H1 (cell line): ENCODE measurements around the gene CYTH1. TPM values are rescaled to one million over a fixed set of nuclear protein-coding genes. Genes with fewer than 3 reads are reported as not detected.

Experiments
- CTCF ChIA-PET: fragments of 300-600 bp; sonication (Branson Sonifier 250); formaldehyde crosslinking; loops from one replicate; lab custom pipeline; 2021; ENCODE audit not compliant: partially characterized antibody; lab: Charles Lee
- POLR2A ChIA-PET: fragments of 300-600 bp; sonication (Branson Sonifier 250); formaldehyde crosslinking; loops from one replicate; lab custom pipeline; 2021; ENCODE audit warnings: inconsistent platforms; ENCODE audit not compliant: partially characterized antibody; lab: Charles Lee
- DNase-seq, 2 experiments: peaks; one replicate each; pipeline versions ENCODE4 v3.0.0 to v3.0.0-alpha.2; 2010 to 2022; ENCODE audit warnings: low spot score in 2 of 2, low read depth in 1 of 2, mixed read lengths in 1 of 2
- FAIRE-seq: peaks from 2 replicates; lab custom pipeline; 2011; peaks lifted over from hg19 to GRCh38; lab: Jason Lieb, UNC
- H2AFZ ChIP-seq: 2 replicates; pipeline ENCODE4 v1.8.1; 2012; ENCODE audit warnings: low read length, inconsistent platforms
- H2AK5ac ChIP-seq: 2 replicates; pipeline ENCODE4 v1.6.1; 2013; ENCODE audit warnings: low read depth, low read length
- H2BK120ac ChIP-seq: replicated peaks from 2 replicates; pipeline ENCODE3; 2013; ENCODE audit warnings: low read depth, low read length, inconsistent platforms
- H2BK12ac ChIP-seq: 2 replicates; pipeline ENCODE4 v1.6.1; 2013; ENCODE audit warnings: low read depth, low read length
- H2BK15ac ChIP-seq: 2 replicates; pipeline ENCODE4 v1.6.1; 2013; ENCODE audit warnings: low read length
- H2BK20ac ChIP-seq: 2 replicates; pipeline ENCODE4 v1.6.1; 2013; ENCODE audit warnings: low read length
- H2BK5ac ChIP-seq: 2 replicates; pipeline ENCODE4 v1.6.1; 2013; ENCODE audit warnings: low read depth, low read length
- H3K14ac ChIP-seq: 2 replicates; pipeline ENCODE4 v1.6.1; 2013; ENCODE audit warnings: inconsistent platforms; ENCODE audit not compliant: insufficient read length
- H3K18ac ChIP-seq: 2 replicates; pipeline ENCODE4 v1.6.1; 2013; ENCODE audit warnings: low read length; ENCODE audit errors: extremely low read depth
- H3K23ac ChIP-seq: 2 replicates; pipeline ENCODE4 v1.6.1; 2013; ENCODE audit warnings: inconsistent platforms; ENCODE audit not compliant: insufficient read length
- H3K23me2 ChIP-seq: 2 replicates; pipeline ENCODE4 v1.6.1; 2013; ENCODE audit warnings: low read depth, low read length
- H3K27ac ChIP-seq: 2 replicates; pipeline ENCODE4 v1.6.1; 2011; ENCODE audit warnings: low read depth, low read length, inconsistent platforms
- H3K27me3 ChIP-seq, 4 experiments: replicated peaks in 1 of 4; 1 replicate in 1 of 4; 2 replicates in 3 of 4; pipeline versions ENCODE4 v1.6.1 to v1.8.1; 2011 to 2013; ENCODE audit warnings: low read length in 3 of 4, mild to moderate bottlenecking in 3 of 4, inconsistent platforms in 2 of 4, mixed read lengths in 2 of 4, moderate library complexity in 1 of 4; ENCODE audit not compliant: control insufficient read depth in 3 of 4, insufficient read depth in 3 of 4; ENCODE audit errors: extremely low read depth in 1 of 4
- H3K36me3 ChIP-seq, 4 experiments: 2 replicates each; pipeline versions ENCODE4 v1.6.1 to v1.8.1; 2011 to 2013; ENCODE audit warnings: mild to moderate bottlenecking in 4 of 4, low read length in 3 of 4, moderate library complexity in 2 of 4, control low read depth in 1 of 4, inconsistent platforms in 1 of 4; ENCODE audit not compliant: insufficient read depth in 4 of 4, control insufficient read depth in 2 of 4
- H3K4ac ChIP-seq: replicated peaks from 2 replicates; pipeline ENCODE3; 2013; ENCODE audit warnings: low read length, low read depth, mixed read lengths, inconsistent platforms; ENCODE audit not compliant: insufficient read length
- H3K4me1 ChIP-seq, 4 experiments: replicated peaks in 1 of 4; 1 replicate in 1 of 4; 2 replicates in 3 of 4; pipeline versions ENCODE4 v1.6.1 to v1.8.1; 2011 to 2013; ENCODE audit warnings: low read length in 3 of 4, inconsistent platforms in 2 of 4, mixed read lengths in 1 of 4; ENCODE audit not compliant: insufficient read depth in 4 of 4, control insufficient read depth in 3 of 4
- H3K4me2 ChIP-seq, 2 experiments: 2 replicates each; pipeline versions ENCODE4 v1.6.1 to v1.8.1; 2011 to 2013; ENCODE audit warnings: low read depth in 2 of 2, low read length in 2 of 2, control low read depth in 1 of 2, inconsistent platforms in 1 of 2, mild to moderate bottlenecking in 1 of 2; ENCODE audit not compliant: insufficient read depth in 1 of 2
- H3K4me3 ChIP-seq, 4 experiments: fragments of 200-600, 300-600 bp in 1 of 4; sonication (generic), shearing (Covaris generic), sonication (Bioruptor Twin) in 1 of 4; 2 replicates each; pipeline versions ENCODE4 v1.5.1 to v1.8.1; 2011 to 2016; ENCODE audit warnings: low read length in 4 of 4, low read depth in 3 of 4, control low read depth in 2 of 4, inconsistent platforms in 2 of 4, mild to moderate bottlenecking in 2 of 4, mixed read lengths in 1 of 4, moderate library complexity in 1 of 4; ENCODE audit not compliant: insufficient read depth in 2 of 4; ENCODE audit errors: extremely low read depth in 1 of 4
- H3K56ac ChIP-seq: replicated peaks from 2 replicates; pipeline ENCODE3; 2013; ENCODE audit warnings: low read depth, mild to moderate bottlenecking, mixed read lengths, low read length, inconsistent platforms; ENCODE audit not compliant: insufficient read length
- H3K79me1 ChIP-seq: 2 replicates; pipeline ENCODE4 v1.6.1; 2013; ENCODE audit warnings: low read depth, low read length, control low read depth
- H3K79me2 ChIP-seq, 2 experiments: 2 replicates each; pipeline versions ENCODE4 v1.6.1 to v1.8.1; 2012 to 2013; ENCODE audit warnings: low read length in 2 of 2, mild to moderate bottlenecking in 2 of 2, inconsistent platforms in 1 of 2; ENCODE audit not compliant: insufficient read depth in 2 of 2, control insufficient read depth in 1 of 2
- H3K9ac ChIP-seq, 4 experiments: replicated peaks in 1 of 4; 1 replicate in 1 of 4; 2 replicates in 3 of 4; pipeline versions ENCODE4 v1.6.1 to v1.8.1; 2011 to 2013; ENCODE audit warnings: low read depth in 3 of 4, low read length in 3 of 4, control low read depth in 2 of 4, mild to moderate bottlenecking in 2 of 4, moderate library complexity in 2 of 4, inconsistent platforms in 1 of 4; ENCODE audit errors: extremely low read depth in 1 of 4
- H3K9me3 ChIP-seq, 2 experiments: 2 replicates each; pipeline versions ENCODE4 v1.6.1 to v1.8.1; 2012 to 2013; ENCODE audit warnings: mild to moderate bottlenecking in 2 of 2, moderate library complexity in 2 of 2, control low read depth in 1 of 2, inconsistent platforms in 1 of 2, low read depth in 1 of 2, low read length in 1 of 2, mixed read lengths in 1 of 2; ENCODE audit not compliant: insufficient read depth in 2 of 2
- H4K20me1 ChIP-seq, 2 experiments: replicated peaks in 1 of 2; 2 replicates each; pipeline versions ENCODE3 to v1.8.1; 2011 to 2013; ENCODE audit warnings: inconsistent platforms in 2 of 2, low read length in 2 of 2, mild to moderate bottlenecking in 1 of 2; ENCODE audit not compliant: insufficient read depth in 2 of 2, control insufficient read depth in 1 of 2
- H4K5ac ChIP-seq: 2 replicates; pipeline ENCODE4 v1.6.1; 2013; ENCODE audit warnings: low read length, low read depth, mixed read lengths, inconsistent platforms; ENCODE audit not compliant: insufficient read length
- H4K8ac ChIP-seq: 2 replicates; pipeline ENCODE4 v1.8.0; 2013; ENCODE audit warnings: mild to moderate bottlenecking, moderate library complexity, low read length, inconsistent platforms; ENCODE audit not compliant: insufficient read depth; ENCODE audit errors: extremely low read depth
- H4K91ac ChIP-seq: replicated peaks from 2 replicates; pipeline ENCODE3; 2013; ENCODE audit warnings: low read length, mixed read lengths, inconsistent platforms; ENCODE audit not compliant: insufficient read length
- CBX8 ChIP-seq: fragments of 300-800, 300-1000 bp; sonication (generic); IDR thresholded peaks from 2 replicates; pipeline ENCODE4 v1.7.1; 2016; ENCODE audit warnings: low read depth, low read length, borderline replicate concordance
- EGR1 ChIP-seq: IDR thresholded peaks from 2 replicates; pipeline ENCODE4 v1.6.1; 2011; ENCODE audit warnings: low read depth, low read length, borderline replicate concordance
- KDM1A ChIP-seq: fragments of 200-600, 300-600 bp; sonication (generic); IDR thresholded peaks from 2 replicates; pipeline ENCODE4 v1.7.1; 2016; ENCODE audit warnings: mild to moderate bottlenecking, low read length, borderline replicate concordance
- KDM5A ChIP-seq: fragments of 200-600 bp; IDR thresholded peaks from 2 replicates; pipeline ENCODE4 v1.7.1; 2012; ENCODE audit warnings: mild to moderate bottlenecking, low read length, inconsistent platforms, mixed read lengths
- POLR2A ChIP-seq, 2 experiments: IDR thresholded peaks; 1 replicate in 1 of 2; 2 replicates in 1 of 2; pipeline ENCODE4 v1.6.1; 2011; ENCODE audit warnings: low read depth in 2 of 2, low read length in 2 of 2, mild to moderate bottlenecking in 2 of 2; ENCODE audit errors: control extremely low read depth in 1 of 2
- POLR2AphosphoS5 ChIP-seq: IDR thresholded peaks from 2 replicates; pipeline ENCODE4 v1.6.1; 2011; ENCODE audit warnings: low read depth, low read length
- RFX5 ChIP-seq: IDR thresholded peaks from 2 replicates; pipeline ENCODE4 v1.6.1; 2011; ENCODE audit warnings: low read depth, low read length, improper control_type of control experiment, borderline replicate concordance
- RXRA ChIP-seq: IDR thresholded peaks from 2 replicates; pipeline ENCODE4 v1.6.1; 2011; ENCODE audit warnings: low read depth, mild to moderate bottlenecking, low read length, moderate library complexity; ENCODE audit not compliant: insufficient read depth
- SIN3A ChIP-seq, 2 experiments: IDR thresholded peaks in 1 of 2; conservative IDR thresholded peaks in 1 of 2; 2 replicates each; pipeline ENCODE4 v1.6.1; 2011 to 2012; ENCODE audit warnings: low read length in 2 of 2, improper control_type of control experiment in 1 of 2, low read depth in 1 of 2, mild to moderate bottlenecking in 1 of 2
- SIRT6 ChIP-seq: IDR thresholded peaks from one replicate; pipeline ENCODE4 v1.7.1; 2012; ENCODE audit warnings: low read length, inconsistent platforms
- WGBS, 2 experiments: shearing (Covaris generic) in 1 of 2; methylation state at CpG; one replicate each; pipeline versions ENCODE4 v1.1.6 to v1.1.7; 2013 to 2015; ENCODE audit warnings: low lambda C conversion rate in 2 of 2, mixed read lengths in 2 of 2, inconsistent platforms in 1 of 2, low coverage in 1 of 2, missing lambda C conversion rate in 1 of 2; ENCODE audit not compliant: insufficient replicate concordance in 2 of 2, insufficient coverage in 1 of 2, insufficient read length in 1 of 2; ENCODE audit errors: extremely low coverage in 1 of 2, missing lambda C conversion rate in 1 of 2; 5-methylcytosine and 5-hydroxymethylcytosine counted together
- polyA plus RNA-seq, 7 experiments: library from polyadenylated mRNA; depleted of rRNA in 3 of 7; stranded (reverse) in 5 of 7; unstranded in 2 of 7; fragments of >200 nt in 5 of 7; fragments of 200-250 nt in 2 of 7; gene quantifications; 1 replicate in 5 of 7; 2 replicates in 1 of 7; 4 replicates in 1 of 7; pipeline versions ENCODE4 v1.2.1 to v1.2.3, GENCODE V29; 2011 to 2013; ENCODE audit warnings: missing spikeins in 2 of 7, mixed read lengths in 2 of 7
- total RNA-seq: library from RNA; stranded (reverse); fragmentation: NEBNext Ultra II Directional; extraction: Animal tissue kit (Norgen Biotek cat#: 25700); gene quantifications from 2 replicates; pipeline ENCODE4 v1.2.1, GENCODE V29; 2021

CYTH1 gene
- total and polyA plus RNA-seq, 2 of the 8 experiments (the other 6 are each of a cell fraction or from before 2014, with no cell fraction given) = 12.8 to 14.8 TPM

DNA sequence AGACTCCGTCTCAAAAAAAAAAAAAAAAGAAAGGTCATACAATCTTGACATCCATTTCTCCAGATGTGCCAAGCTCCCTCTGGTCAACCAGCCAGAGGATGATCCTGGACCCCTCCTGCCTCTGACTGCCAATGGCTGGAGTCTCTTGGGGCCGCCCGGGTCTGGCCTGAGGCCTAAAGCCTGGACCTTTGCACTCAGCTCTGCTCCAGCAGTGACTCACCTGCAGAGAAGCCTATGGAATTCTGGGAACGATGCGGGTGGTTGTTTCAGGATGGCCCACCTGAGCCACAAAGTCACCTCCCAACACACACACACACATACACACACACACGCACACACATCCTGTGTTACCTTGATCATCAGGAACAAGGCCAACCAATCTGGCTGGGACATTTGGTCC lies 140.8 kb downstream of the CYTH1 start:
- Histone ChIP-seq H3K79me2 (no peaks in the 10 kb centered on the region), H2BK5ac (no peak overlapping the region), H3K18ac (no peak overlapping the region), H4K91ac (no peak overlapping the region), H3K23ac (no peak overlapping the region), H3K79me1 (no peaks in the 10 kb centered on the region), H3K23me2 (peaks cover 3% of the 10 kb centered on the region; the same call in 1 of the 2 replicates), H2BK12ac (no peak overlapping the region), H3K4me2 (no peak overlapping the region), H3K4me1 (no peaks in the 10 kb centered on the region), H3K56ac (no peak overlapping the region), H2BK20ac (no peak overlapping the region), H3K36me3 (no peaks in the 10 kb centered on the region), H3K4me3 (no peak overlapping the region), H2BK15ac (no peak overlapping the region; the same call in 1 of the 2 replicates), H2AK5ac (no peak overlapping the region), H3K4ac (no peak overlapping the region), H3K9ac (no peak overlapping the region), H2BK120ac (no peak overlapping the region), H3K27me3 (no peaks in the 10 kb centered on the region), H4K5ac (no peak overlapping the region), H4K8ac (no peak overlapping the region), H3K27ac (no peak overlapping the region), H4K20me1 (no peaks in the 10 kb centered on the region), H3K9me3 (no peaks in the 10 kb centered on the region), H3K14ac (no peak overlapping the region), H2AFZ (no peak overlapping the region)
- 85% methylated on average over 5 of the region's 6 CpGs; no CpG with 5 or more reads in 1 of the 2 experiments for WGBS, 2 experiments
- POLR2A ChIA-PET = no interaction called here
- no peak for FAIRE-seq
- CTCF ChIA-PET = interaction anchor here (0.6 to 1.0 kb wide), 3 partner anchors 49 to 442 kb away, joined by 3 to 4 read pairs (median 3); no protein-coding TSS in a partner anchor
- TF ChIP-seq CBX8 (no peak), EGR1 (no peak), RFX5 (no peak), RXRA (no peak), KDM1A (no peak), KDM5A (no peak), POLR2A (IDR thresholded peaks at IDR 0.05; ENCODE audit: control extremely low read depth in 1 of 2, low read depth in 2 of 2, low read length in 2 of 2) (no peak), SIRT6 (no peak), SIN3A (conservative IDR thresholded peaks at IDR 0.05 in 1 of 2, IDR thresholded peaks at IDR 0.05 in 1 of 2; ENCODE audit: low read depth in 1 of 2, low read length in 2 of 2) (no peak), POLR2AphosphoS5 (no peak)
- no peak for DNase-seq
